B cell (primary cell): ENCODE measurements around the gene MTMR8. TPM values are rescaled to one million over a fixed set of nuclear protein-coding genes. Genes with fewer than 3 reads are reported as not detected.

ENCODE experiments used
- ATAC-seq: fragments of 200-7000 bp; cut with Tn5 transposase; one replicate; pipeline ENCODE4 v1.10.0; 2021; ENCODE audit warnings: low read depth, mild to moderate bottlenecking, moderate number of reproducible peaks, moderate library complexity
- CTCF ChIA-PET: fragments of 350-600 bp; sonication (Branson Sonifier 250); formaldehyde crosslinking; loops from one replicate; lab custom pipeline; 2021; ENCODE audit warnings: antibody characterized with exemption, inconsistent platforms; lab: Charles Lee
- POLR2A ChIA-PET: fragments of 350-600 bp; sonication (Branson Sonifier 250); formaldehyde crosslinking; loops from one replicate; lab custom pipeline; 2021; ENCODE audit warnings: antibody characterized with exemption; lab: Charles Lee
- DNase-seq: peaks from one replicate; pipeline ENCODE4 v3.0.0; 2013
- H2AFZ ChIP-seq: 2 replicates; pipeline ENCODE4 v1.6.1; 2012; ENCODE audit warnings: mild to moderate bottlenecking, low read depth, low read length; ENCODE audit not compliant: insufficient read depth, poor library complexity, severe bottlenecking
- H3K27ac ChIP-seq, 2 donors: 1 replicate in 1 of 2; 2 replicates in 1 of 2; pipeline ENCODE4 v1.5.1; 2012 to 2013; ENCODE audit warnings: low read length in 2 of 2, mild to moderate bottlenecking in 2 of 2, moderate library complexity in 1 of 2
- H3K27me3 ChIP-seq, 4 experiments: fragments of 200-600 bp in 1 of 4; sonication (generic) in 1 of 4; replicated peaks in 1 of 4; 1 replicate in 2 of 4; 2 replicates in 2 of 4; pipeline versions ENCODE4 v1.6.1 to v1.7.0; 2013 to 2016; ENCODE audit warnings: low read length in 3 of 4, mild to moderate bottlenecking in 2 of 4, mixed read lengths in 1 of 4, moderate library complexity in 1 of 4; ENCODE audit not compliant: insufficient read depth in 4 of 4, control insufficient read depth in 3 of 4; ENCODE audit errors: control extremely low read depth in 1 of 4
- H3K36me3 ChIP-seq, 2 experiments: replicated peaks in 1 of 2; 1 replicate in 1 of 2; 2 replicates in 1 of 2; pipeline versions ENCODE4 v1.6.1 to v1.7.1; 2013; ENCODE audit warnings: low read length in 1 of 2; ENCODE audit not compliant: insufficient read depth in 2 of 2, control insufficient read depth in 1 of 2; ENCODE audit errors: control extremely low read depth in 1 of 2, extremely low read depth in 1 of 2
- H3K4me1 ChIP-seq, 2 donors: fragments of 200-600 bp in 1 of 2; sonication (generic) in 1 of 2; 1 replicate in 1 of 2; 2 replicates in 1 of 2; pipeline versions ENCODE4 v1.5.1 to v1.6.1; 2013 to 2017; ENCODE audit warnings: low read length in 2 of 2; ENCODE audit not compliant: control insufficient read depth in 2 of 2, insufficient read depth in 2 of 2
- H3K4me2 ChIP-seq: replicated peaks from 2 replicates; pipeline ENCODE3; 2012; ENCODE audit warnings: mild to moderate bottlenecking, low read depth, low read length; ENCODE audit not compliant: poor library complexity, severe bottlenecking
- H3K4me3 ChIP-seq, 5 experiments: fragments of 200-600 bp in 1 of 5; sonication (generic) in 1 of 5; 1 replicate in 3 of 5; 2 replicates in 2 of 5; pipeline versions ENCODE4 v1.5.1 to v1.7.0; 2011 to 2016; ENCODE audit warnings: low read length in 4 of 5, mild to moderate bottlenecking in 4 of 5, low read depth in 2 of 5, control low read depth in 1 of 5, moderate library complexity in 1 of 5; ENCODE audit not compliant: insufficient read depth in 1 of 5; ENCODE audit errors: control extremely low read depth in 1 of 5, extremely low read depth in 1 of 5
- H3K79me2 ChIP-seq: fragments of 200-600 bp; sonication (generic); one replicate; pipeline ENCODE4 v1.6.0; 2016; ENCODE audit warnings: low read length; ENCODE audit not compliant: control insufficient read depth, insufficient read depth
- H3K9ac ChIP-seq: fragments of 200-600 bp; sonication (generic); 2 replicates; pipeline ENCODE4 v1.6.1; 2017; ENCODE audit warnings: mild to moderate bottlenecking, low read length, moderate library complexity
- H3K9me3 ChIP-seq, 3 donors: one replicate each; pipeline versions ENCODE4 v1.6.1 to v1.7.1; 2013; ENCODE audit warnings: low read length in 2 of 3; ENCODE audit not compliant: control insufficient read depth in 2 of 3, insufficient read depth in 1 of 3; ENCODE audit errors: control extremely low read depth in 1 of 3
- H4K20me1 ChIP-seq: 2 replicates; pipeline ENCODE4 v1.6.0; 2012; ENCODE audit warnings: mild to moderate bottlenecking, low read length; ENCODE audit not compliant: insufficient read depth, control insufficient read depth, poor library complexity, severe bottlenecking
- H3K27ac Mint-ChIP-seq: one replicate; pipeline ENCODE4 v1.8.0; 2021; ENCODE audit warnings: mixed read lengths
- H3K27me3 Mint-ChIP-seq: one replicate; pipeline ENCODE4 v1.8.0; 2021; ENCODE audit warnings: mixed read lengths
- H3K4me1 Mint-ChIP-seq: one replicate; pipeline ENCODE4 v1.8.0; 2021; ENCODE audit warnings: mixed read lengths
- H3K4me3 Mint-ChIP-seq: one replicate; pipeline ENCODE4 v1.8.0; 2021; ENCODE audit warnings: mixed read lengths
- H3K9me3 Mint-ChIP-seq: one replicate; pipeline ENCODE4 v1.8.0; 2022; ENCODE audit warnings: mixed read lengths; ENCODE audit not compliant: insufficient read depth
- EZH2 ChIP-seq: IDR thresholded peaks from 2 replicates; pipeline ENCODE4 v1.6.1; 2012; ENCODE audit warnings: borderline replicate concordance, low read depth, mild to moderate bottlenecking, moderate library complexity, low read length; ENCODE audit not compliant: insufficient read depth, poor library complexity, severe bottlenecking
- WGBS: methylation state at CpG from one replicate; pipeline ENCODE4 v1.1.5; 2013; ENCODE audit warnings: missing lambda C conversion rate; ENCODE audit not compliant: insufficient coverage; 5-methylcytosine and 5-hydroxymethylcytosine counted together
- intact Hi-C: fragments of 100-400 bp; cut with micrococcal nuclease; formaldehyde crosslinking; loops from one replicate; pipeline ENCODE4 v1.10.0; 2022
- polyA plus RNA-seq: library from polyadenylated mRNA; depleted of rRNA; stranded (reverse); fragments of >200 nt; gene quantifications from 2 replicates; pipeline ENCODE4 v1.2.3, GENCODE V29; 2012
- total RNA-seq, 2 donors: library from RNA; stranded (reverse); fragments of 120-200 nt in 1 of 2; gene quantifications; 1 replicate in 1 of 2; 2 replicates in 1 of 2; pipeline versions ENCODE4 v1.2.3 to v1.2.4, GENCODE V29; 2013 to 2022
- TF ChIP-seq, protein P1 (sequence below): fragments of 200-600 bp; IDR thresholded peaks from one replicate; pipeline ENCODE4 v1.8.0; 2022; ENCODE audit warnings: antibody characterized with exemption, mild to moderate bottlenecking

Gene MTMR8
- total and polyA plus RNA-seq, 2 donors (not counting 1 experiment from before 2014, with no cell fraction given) = 1.8 to 11.8 TPM

DNA sequence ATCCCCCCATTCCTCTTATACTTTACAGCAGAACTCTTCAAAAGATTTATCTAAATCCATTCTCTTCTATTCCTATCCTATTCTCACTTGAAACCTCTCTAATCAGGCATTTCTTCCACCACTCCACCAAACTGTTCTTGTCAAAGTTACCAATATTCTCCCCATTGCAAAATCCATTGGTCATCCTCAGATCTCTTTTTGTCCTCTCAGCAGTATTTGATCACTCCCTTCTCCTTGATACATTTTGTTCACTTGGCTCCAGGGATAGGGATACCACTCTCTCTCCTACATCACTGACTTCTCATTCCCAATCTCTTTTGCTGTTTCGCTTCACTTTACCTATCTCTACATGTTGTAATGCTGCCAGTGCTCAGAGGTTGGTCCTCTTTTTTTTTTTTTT is 2.8 kb upstream of the MTMR8 start:
- WGBS = no CpG with 5 or more reads among the region's 1 CpG
- ChIA-PET POLR2A (no interaction called here), CTCF (no interaction called here)
- Histone ChIP-seq H3K27me3 (no peaks in the 10 kb centered on the region), H3K4me3 (no peak overlapping the region), H3K27ac (no peak overlapping the region), H3K79me2 (peaks cover 16% of the 10 kb centered on the region), H3K9me3 (no peaks in the 10 kb centered on the region), H3K4me2 (no peak overlapping the region), H2AFZ (no peak overlapping the region), H3K36me3 (no peaks in the 10 kb centered on the region), H3K4me1 (peaks cover 0 to 15% of the 10 kb centered on the region in 2 donors), H4K20me1 (no peaks in the 10 kb centered on the region), H3K9ac (no peak overlapping the region)
- intact Hi-C loops = loop anchor here (10.0 kb wide), 2 partner anchors 637 to 1043 kb away; partner anchors contain the start of genes SPIN4 and ZC3H12B
- H3K4me3 Mint-ChIP-seq = no peak overlapping the region
- H3K4me1 Mint-ChIP-seq = peaks cover 31% of the 10 kb centered on the region
- no peaks in the 10 kb centered on the region for H3K9me3 Mint-ChIP-seq
- no peak for DNase-seq
- TF ChIP-seq EZH2 = no peak
- TF ChIP-seq, protein P1, sequence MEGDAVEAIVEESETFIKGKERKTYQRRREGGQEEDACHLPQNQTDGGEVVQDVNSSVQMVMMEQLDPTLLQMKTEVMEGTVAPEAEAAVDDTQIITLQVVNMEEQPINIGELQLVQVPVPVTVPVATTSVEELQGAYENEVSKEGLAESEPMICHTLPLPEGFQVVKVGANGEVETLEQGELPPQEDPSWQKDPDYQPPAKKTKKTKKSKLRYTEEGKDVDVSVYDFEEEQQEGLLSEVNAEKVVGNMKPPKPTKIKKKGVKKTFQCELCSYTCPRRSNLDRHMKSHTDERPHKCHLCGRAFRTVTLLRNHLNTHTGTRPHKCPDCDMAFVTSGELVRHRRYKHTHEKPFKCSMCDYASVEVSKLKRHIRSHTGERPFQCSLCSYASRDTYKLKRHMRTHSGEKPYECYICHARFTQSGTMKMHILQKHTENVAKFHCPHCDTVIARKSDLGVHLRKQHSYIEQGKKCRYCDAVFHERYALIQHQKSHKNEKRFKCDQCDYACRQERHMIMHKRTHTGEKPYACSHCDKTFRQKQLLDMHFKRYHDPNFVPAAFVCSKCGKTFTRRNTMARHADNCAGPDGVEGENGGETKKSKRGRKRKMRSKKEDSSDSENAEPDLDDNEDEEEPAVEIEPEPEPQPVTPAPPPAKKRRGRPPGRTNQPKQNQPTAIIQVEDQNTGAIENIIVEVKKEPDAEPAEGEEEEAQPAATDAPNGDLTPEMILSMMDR = no peak
- no peak for ATAC-seq
- no peak overlapping the region for H3K27ac Mint-ChIP-seq
- peaks cover 3% of the 10 kb centered on the region for H3K27me3 Mint-ChIP-seq

DNA sequence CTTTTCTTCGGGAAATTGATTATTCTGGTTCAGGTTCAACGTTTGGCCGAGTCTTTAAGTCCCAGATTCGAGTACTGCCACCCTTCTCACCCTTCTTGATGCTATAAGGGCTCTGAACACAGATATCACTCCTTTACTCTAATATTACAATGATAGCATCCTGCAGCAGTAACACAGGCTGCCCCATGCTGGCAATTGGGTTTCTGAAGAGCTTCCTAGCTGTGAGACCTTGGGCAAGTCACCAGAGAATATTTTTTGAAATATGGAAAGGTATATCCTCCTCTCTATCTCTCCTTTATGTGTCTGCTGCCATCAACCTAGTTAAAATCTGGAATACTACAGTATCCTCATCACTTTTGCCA is 297 bp upstream of the MTMR8 start:
- Mint-ChIP-seq H3K4me1 (peaks cover 35% of the 10 kb centered on the region), H3K9me3 (no peaks in the 10 kb centered on the region), H3K27me3 (no peaks in the 10 kb centered on the region), H3K4me3 (peak overlapping the region; percentile 98), H3K27ac (peak overlapping the region; percentile 90)
- ChIA-PET POLR2A (no interaction called here), CTCF (no interaction called here)
- Histone ChIP-seq H3K9me3 (no peaks in the 10 kb centered on the region), H3K27me3 (no peaks in the 10 kb centered on the region), H2AFZ (peak overlapping the region; percentile 86), H3K36me3 (no peaks in the 10 kb centered on the region), H3K4me1 (peaks cover 0 to 15% of the 10 kb centered on the region in 2 donors), H4K20me1 (no peaks in the 10 kb centered on the region), H3K4me2 (peak overlapping the region; percentile 78), H3K79me2 (peaks cover 16% of the 10 kb centered on the region), H3K4me3 (peak overlapping the region; percentile 49 to 85 (median 72)), H3K9ac (peak overlapping the region; percentile 70), H3K27ac (peak overlapping the region; percentile 24 to 65)
- 0% methylated on average over 1 of the region's 4 CpGs for WGBS
- ATAC-seq (peak; percentile 8), DNase-seq (no peak)
- intact Hi-C loops = loop anchor here (2.0 to 10.0 kb wide), 4 partner anchors 581 to 1139 kb away; partner anchors contain the start of genes LAS1L, SPIN4, ZC3H12B and ZC4H2
- TF ChIP-seq, protein P1 = no peak
